Progenitor cell of endocrine pancreas (in vitro differentiated cells): ENCODE data around the gene SAMHD1. TPM values are rescaled to one million over a fixed set of nuclear protein-coding genes. Genes with fewer than 3 reads are reported as not detected.

ENCODE experiments used
- DNase-seq: peaks from one replicate; pipeline ENCODE4 v3.0.0; 2021; ENCODE audit warnings: low spot score; ENCODE audit not compliant: unreplicated experiment
- H3K27ac Mint-ChIP-seq: 2 replicates; pipeline ENCODE4 v1.8.0; 2021; ENCODE audit warnings: mild to moderate bottlenecking, moderate library complexity, mixed read lengths
- H3K27me3 Mint-ChIP-seq: 2 replicates; pipeline ENCODE4 v1.8.0; 2021; ENCODE audit warnings: mixed read lengths
- H3K36me3 Mint-ChIP-seq: 2 replicates; pipeline ENCODE4 v1.8.0; 2022; ENCODE audit warnings: mixed read lengths; ENCODE audit not compliant: insufficient read depth
- H3K4me1 Mint-ChIP-seq: 2 replicates; pipeline ENCODE4 v1.8.0; 2021; ENCODE audit warnings: low read depth, mixed read lengths
- H3K4me3 Mint-ChIP-seq: 2 replicates; pipeline ENCODE4 v1.8.0; 2021; ENCODE audit warnings: low read depth, mild to moderate bottlenecking, moderate library complexity, mixed read lengths
- H3K9me3 Mint-ChIP-seq: 2 replicates; pipeline ENCODE4 v1.8.0; 2021; ENCODE audit warnings: low read depth, mixed read lengths
- CTCF ChIP-seq: fragments of 200-600 bp; sonication (generic); IDR thresholded peaks from one replicate; pipeline ENCODE4 v1.5.0; 2021; ENCODE audit warnings: antibody characterized with exemption, mild to moderate bottlenecking; ENCODE audit not compliant: unreplicated experiment
- total RNA-seq: library from RNA; stranded (reverse); gene quantifications from 2 replicates; pipeline ENCODE4 v1.2.1, GENCODE V29; 2021

The SAMHD1 gene
- total RNA-seq, 1 donor from 2014 or later, result 15.1 TPM

DNA sequence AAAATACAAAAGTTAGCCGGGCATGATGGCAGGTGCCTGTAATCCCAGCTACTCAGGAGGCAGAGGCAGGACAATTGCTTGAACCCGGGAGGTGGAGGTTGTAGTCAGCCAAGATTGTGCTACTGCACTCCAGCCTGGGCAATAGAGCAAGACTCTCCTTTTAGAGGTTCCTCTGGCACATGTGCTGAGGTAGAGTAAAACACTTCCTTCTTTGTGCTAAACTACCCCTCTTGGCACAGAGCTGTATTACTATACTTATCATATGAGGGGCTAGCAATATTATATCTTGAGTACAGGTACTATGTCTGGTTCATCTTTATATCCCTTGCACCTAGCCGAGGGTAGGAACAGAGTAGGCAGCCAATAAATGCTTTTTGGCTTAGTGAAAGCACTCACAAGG is 40.2 kb upstream of the SAMHD1 start:
- H3K4me1 Mint-ChIP-seq, result peaks cover 4% of the 10 kb centered on the region

GRCh38 chr20:36989797-36990196 is 38.3 kb upstream of the SAMHD1 start:
- no peaks in the 10 kb centered on the region for H3K27me3 Mint-ChIP-seq
- peaks cover 4% of the 10 kb centered on the region for H3K4me1 Mint-ChIP-seq
- peaks cover 11% of the 10 kb centered on the region for H3K9me3 Mint-ChIP-seq
- no peak for DNase-seq
- no peak overlapping the region for H3K27ac Mint-ChIP-seq
- no peak for TF ChIP-seq CTCF
- H3K4me3 Mint-ChIP-seq, result no peak overlapping the region
- H3K36me3 Mint-ChIP-seq, result peaks cover 11% of the 10 kb centered on the region

More for the DNA sequence above, 40.2 kb upstream of the SAMHD1 start:
- Mint-ChIP-seq H3K4me3 (no peak overlapping the region), H3K27ac (no peak overlapping the region), H3K36me3 (peaks cover 25% of the 10 kb centered on the region), H3K9me3 (peaks cover 19% of the 10 kb centered on the region), H3K27me3 (no peaks in the 10 kb centered on the region)
- TF ChIP-seq CTCF, result no peak
- no peak for DNase-seq

DNA sequence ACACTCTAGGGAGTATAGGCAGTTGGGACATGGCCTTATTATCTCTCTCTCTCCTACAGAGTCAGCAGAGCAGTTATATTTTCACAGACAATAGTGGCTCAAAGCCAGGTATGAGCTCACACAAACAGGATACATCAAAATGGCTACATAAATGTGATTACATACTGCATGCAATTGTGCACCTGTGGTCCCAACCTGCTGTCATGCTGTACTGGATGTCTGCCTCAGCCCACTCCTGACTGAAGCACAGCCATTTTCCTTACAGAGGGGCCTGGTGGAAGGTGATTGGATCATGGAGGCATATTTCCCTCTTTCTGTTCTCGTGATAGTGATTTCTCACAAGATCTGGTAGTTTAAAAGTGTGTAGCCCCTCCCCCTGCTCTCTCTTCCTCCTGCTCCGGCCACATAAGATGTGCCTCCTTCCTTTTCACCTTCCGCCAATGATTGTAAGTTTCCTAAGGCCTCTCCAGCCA is 37.0 kb upstream of the SAMHD1 start:
- Mint-ChIP-seq H3K27me3 (no peaks in the 10 kb centered on the region), H3K27ac (no peak overlapping the region), H3K9me3 (peaks cover 6% of the 10 kb centered on the region), H3K4me1 (peaks cover 4% of the 10 kb centered on the region), H3K4me3 (no peak overlapping the region), H3K36me3 (peaks cover 5% of the 10 kb centered on the region)
- no peak for TF ChIP-seq CTCF
- no peak for DNase-seq

DNA sequence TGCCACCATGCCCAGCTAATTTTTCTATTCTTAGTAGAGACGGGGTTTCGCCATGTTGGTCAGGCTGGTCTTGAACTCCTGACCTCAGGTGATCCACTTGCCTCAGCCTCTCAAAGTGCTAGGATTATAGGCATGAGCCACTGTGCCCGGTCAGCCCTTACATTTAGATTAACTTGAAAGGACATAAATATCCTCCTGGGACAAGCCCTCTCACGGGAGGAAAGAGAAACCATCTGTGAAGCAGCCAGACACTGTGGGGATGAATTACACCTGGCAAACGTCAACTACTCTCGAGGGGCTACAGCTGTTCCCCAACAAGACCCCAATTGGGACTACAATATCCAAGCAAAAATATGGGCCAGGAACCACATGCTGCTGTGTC is 32.7 kb upstream of the SAMHD1 start:
- no peaks in the 10 kb centered on the region for H3K36me3 Mint-ChIP-seq
- no peaks in the 10 kb centered on the region for H3K27me3 Mint-ChIP-seq
- no peaks in the 10 kb centered on the region for H3K9me3 Mint-ChIP-seq
- no peaks in the 10 kb centered on the region for H3K4me1 Mint-ChIP-seq
- DNase-seq, result no peak
- no peak for TF ChIP-seq CTCF
- no peak overlapping the region for H3K4me3 Mint-ChIP-seq
- no peak overlapping the region for H3K27ac Mint-ChIP-seq

- Mint-ChIP-seq H3K27me3 (no peaks in the 10 kb centered on the region), H3K9me3 (no peaks in the 10 kb centered on the region), H3K4me3 (no peak overlapping the region), H3K36me3 (no peaks in the 10 kb centered on the region), H3K4me1 (no peaks in the 10 kb centered on the region), H3K27ac (no peak overlapping the region)
- DNase-seq, result no peak
- no peak for TF ChIP-seq CTCF
These were observed 23.8 kb upstream of the SAMHD1 start for GRCh38 chr20:36975099-36975818.
